KOPT-K1 (cell line): Measurements from ENCODE around the gene SRGAP3.

ENCODE experiments used
- H3K27ac ChIP-seq: fragments of 200-600 bp; sonication (generic); 2 replicates; pipeline ENCODE4 v1.5.1; 2016; ENCODE audit warnings: antibody characterized with exemption, mild to moderate bottlenecking, low read depth, low read length; ENCODE audit not compliant: poor library complexity, severe bottlenecking
- H3K36me3 ChIP-seq: fragments of 200-600 bp; sonication (generic); 2 replicates; pipeline ENCODE4 v1.5.1; 2017; ENCODE audit warnings: antibody characterized with exemption, mild to moderate bottlenecking, low read length, moderate library complexity; ENCODE audit not compliant: insufficient read depth
- H3K9me3 ChIP-seq: fragments of 200-600 bp; sonication (generic); 2 replicates; pipeline ENCODE4 v1.5.1; 2017; ENCODE audit warnings: antibody characterized with exemption, low read length, mild to moderate bottlenecking; ENCODE audit not compliant: insufficient read depth, poor library complexity, severe bottlenecking

The SRGAP3 gene

GRCh38 chr3:9241956-9242355, 7.5 kb downstream of the SRGAP3 start:
- no peak overlapping the region for H3K27ac ChIP-seq
- no peaks in the 10 kb centered on the region for H3K36me3 ChIP-seq
- no peaks in the 10 kb centered on the region for H3K9me3 ChIP-seq

GRCh38 chr3:9239680-9240079, 9.8 kb downstream of the SRGAP3 start:
- no peak overlapping the region for H3K27ac ChIP-seq
- H3K36me3 ChIP-seq: no peaks in the 10 kb centered on the region
- H3K9me3 ChIP-seq: no peaks in the 10 kb centered on the region

- H3K36me3 ChIP-seq: no peaks in the 10 kb centered on the region
- H3K9me3 ChIP-seq: no peaks in the 10 kb centered on the region
- no peak overlapping the region for H3K27ac ChIP-seq
These were observed 10.6 kb downstream of the SRGAP3 start for GRCh38 chr3:9238721-9239295.

- Histone ChIP-seq H3K9me3 (no peaks in the 10 kb centered on the region), H3K27ac (no peak overlapping the region), H3K36me3 (no peaks in the 10 kb centered on the region)
These were observed 11.2 kb downstream of the SRGAP3 start for GRCh38 chr3:9238276-9238675.

- Histone ChIP-seq H3K9me3 (no peaks in the 10 kb centered on the region), H3K27ac (no peak overlapping the region)
These were observed 15.4 kb downstream of the SRGAP3 start for GRCh38 chr3:9233814-9234600.

GRCh38 chr3:9233101-9233500, 16.3 kb downstream of the SRGAP3 start:
- H3K27ac ChIP-seq: no peak overlapping the region
- no peaks in the 10 kb centered on the region for H3K36me3 ChIP-seq
- H3K9me3 ChIP-seq: no peaks in the 10 kb centered on the region

More at GRCh38 chr3:9233814-9234600, 15.4 kb downstream of the SRGAP3 start:
- H3K36me3 ChIP-seq: no peaks in the 10 kb centered on the region

- no peak overlapping the region for H3K27ac ChIP-seq
- no peaks in the 10 kb centered on the region for H3K9me3 ChIP-seq
These were observed 17.5 kb downstream of the SRGAP3 start for GRCh38 chr3:9231937-9232336.

GRCh38 chr3:9231471-9231870, 18.0 kb downstream of the SRGAP3 start:
- Histone ChIP-seq H3K9me3 (no peaks in the 10 kb centered on the region), H3K27ac (no peak overlapping the region), H3K36me3 (no peaks in the 10 kb centered on the region)

More at GRCh38 chr3:9231937-9232336, 17.5 kb downstream of the SRGAP3 start:
- H3K36me3 ChIP-seq: no peaks in the 10 kb centered on the region

GRCh38 chr3:9231006-9231405, 18.4 kb downstream of the SRGAP3 start:
- no peaks in the 10 kb centered on the region for H3K9me3 ChIP-seq

GRCh38 chr3:9230596-9230995, 18.9 kb downstream of the SRGAP3 start:
- Histone ChIP-seq H3K36me3 (no peaks in the 10 kb centered on the region), H3K9me3 (no peaks in the 10 kb centered on the region), H3K27ac (no peak overlapping the region)

More at GRCh38 chr3:9231006-9231405, 18.4 kb downstream of the SRGAP3 start:
- H3K36me3 ChIP-seq: no peaks in the 10 kb centered on the region
- no peak overlapping the region for H3K27ac ChIP-seq

GRCh38 chr3:9229879-9230278, 19.6 kb downstream of the SRGAP3 start:
- Histone ChIP-seq H3K9me3 (no peaks in the 10 kb centered on the region), H3K36me3 (no peaks in the 10 kb centered on the region), H3K27ac (no peak overlapping the region)

GRCh38 chr3:9229325-9229724, 20.1 kb downstream of the SRGAP3 start:
- Histone ChIP-seq H3K36me3 (no peaks in the 10 kb centered on the region), H3K27ac (no peak overlapping the region), H3K9me3 (no peaks in the 10 kb centered on the region)

- H3K27ac ChIP-seq: no peak overlapping the region
- H3K36me3 ChIP-seq: no peaks in the 10 kb centered on the region
- no peaks in the 10 kb centered on the region for H3K9me3 ChIP-seq
These were observed 23.1 kb downstream of the SRGAP3 start for GRCh38 chr3:9226326-9226725.

GRCh38 chr3:9225268-9225667, 24.2 kb downstream of the SRGAP3 start:
- Histone ChIP-seq H3K36me3 (no peaks in the 10 kb centered on the region), H3K27ac (no peak overlapping the region), H3K9me3 (no peaks in the 10 kb centered on the region)

- Histone ChIP-seq H3K36me3 (no peaks in the 10 kb centered on the region), H3K9me3 (no peaks in the 10 kb centered on the region), H3K27ac (no peak overlapping the region)
These were observed 25.0 kb downstream of the SRGAP3 start for GRCh38 chr3:9224490-9224889.

- Histone ChIP-seq H3K36me3 (no peaks in the 10 kb centered on the region), H3K9me3 (no peaks in the 10 kb centered on the region), H3K27ac (no peak overlapping the region)
These were observed 25.8 kb downstream of the SRGAP3 start for GRCh38 chr3:9223672-9224071.
